ENCODE measurements around the gene SLC6A18. TPM values are rescaled to one million over a fixed set of nuclear protein-coding genes. Genes with fewer than 3 reads are reported as not detected.

SLC6A18 gene
- total and polyA plus RNA-seq, 2 of the 4 experiments (the other 2 are of a cell fraction) = not detected

- CTCF ChIA-PET = no interaction called here
- Histone ChIP-seq H4K91ac (ENCODE audit: insufficient read depth, low read depth, low read length) (no peak overlapping the region), H2BK120ac (ENCODE audit: low read depth, low read length) (no peak overlapping the region), H4K8ac (ENCODE audit: low read depth in 2 of 2, low read length in 2 of 2) (no peak overlapping the region), H3K9me3 (ENCODE audit: control insufficient read depth, insufficient read depth, low read length) (peaks cover 9% of the 10 kb centered on the region), H3K9ac (ENCODE audit: low read depth, low read length) (no peak overlapping the region), H3K4me3 (ENCODE audit: insufficient read depth, low read depth, low read length) (no peak overlapping the region), H3K4me1 (ENCODE audit: control insufficient read depth, insufficient read depth, low read length) (no peaks in the 10 kb centered on the region), H3K79me1 (ENCODE audit: low read depth in 1 of 2, low read length in 2 of 2) (no peaks in the 10 kb centered on the region), H3K4me2 (ENCODE audit: low read depth, low read length) (no peak overlapping the region), H2BK20ac (ENCODE audit: low read depth, low read length) (no peak overlapping the region), H3K9me1 (ENCODE audit: insufficient read depth, low read length) (peaks cover 6% of the 10 kb centered on the region; the same call in 1 of the 2 replicates), H2AFZ (replicated peaks; ENCODE audit: low read length, poor library complexity) (no peak overlapping the region), H2AK9ac (replicated peaks; ENCODE audit: low read depth, low read length, poor library complexity) (no peak overlapping the region), H2AK5ac (ENCODE audit: low read depth, low read length) (no peak overlapping the region), H3K23ac (ENCODE audit: low read depth, low read length) (no peak overlapping the region), H3K56ac (ENCODE audit: extremely low read depth, insufficient read depth, low read length) (no peak overlapping the region), H4K20me1 (ENCODE audit: insufficient read depth, low read length) (no peaks in the 10 kb centered on the region; the same call in 1 of the 2 replicates), H3K18ac (ENCODE audit: low read depth, low read length) (no peak overlapping the region), H2BK15ac (ENCODE audit: low read depth, low read length) (no peak overlapping the region), H4K5ac (ENCODE audit: low read depth, low read length) (no peak overlapping the region), H3K27me3 (ENCODE audit: control insufficient read depth, insufficient read depth, low read length) (peaks cover 18% of the 10 kb centered on the region; the same call in 1 of the 2 replicates), H3K14ac (replicated peaks; ENCODE audit: low read depth, low read length) (no peak overlapping the region), H2BK5ac (ENCODE audit: low read depth, low read length, poor library complexity, severe bottlenecking) (no peak overlapping the region), H3K27ac (ENCODE audit: insufficient read depth, low read length) (no peak overlapping the region), H3K36me3 (ENCODE audit: control insufficient read depth, insufficient read depth, low read length) (no peaks in the 10 kb centered on the region), H3K4ac (ENCODE audit: low read depth, low read length) (no peak overlapping the region)
- TF ChIP-seq RCOR1 (IDR thresholded peaks at IDR 0.05; ENCODE audit: insufficient replicate concordance, low read length) (no peak), RAD21 (IDR thresholded peaks at IDR 0.05; ENCODE audit: low read length) (no peak), CEBPB (IDR thresholded peaks at IDR 0.05; ENCODE audit: low read depth, low read length) (no peak), POLR2A (IDR thresholded peaks at IDR 0.05; ENCODE audit: low read depth, low read length) (no peak), FOS (IDR thresholded peaks at IDR 0.05; ENCODE audit: low read depth, low read length) (no peak), MAFK (IDR thresholded peaks at IDR 0.05; ENCODE audit: low read depth, low read length) (no peak), CTCF (conservative IDR thresholded peaks at IDR 0.05; ENCODE audit: low read depth, low read length) (no peak), MAZ (IDR thresholded peaks at IDR 0.05; ENCODE audit: borderline replicate concordance, low read depth, low read length) (no peak), CHD1 (IDR thresholded peaks at IDR 0.05; ENCODE audit: low read depth, low read length) (no peak)
- TF ChIP-seq, protein P1, sequence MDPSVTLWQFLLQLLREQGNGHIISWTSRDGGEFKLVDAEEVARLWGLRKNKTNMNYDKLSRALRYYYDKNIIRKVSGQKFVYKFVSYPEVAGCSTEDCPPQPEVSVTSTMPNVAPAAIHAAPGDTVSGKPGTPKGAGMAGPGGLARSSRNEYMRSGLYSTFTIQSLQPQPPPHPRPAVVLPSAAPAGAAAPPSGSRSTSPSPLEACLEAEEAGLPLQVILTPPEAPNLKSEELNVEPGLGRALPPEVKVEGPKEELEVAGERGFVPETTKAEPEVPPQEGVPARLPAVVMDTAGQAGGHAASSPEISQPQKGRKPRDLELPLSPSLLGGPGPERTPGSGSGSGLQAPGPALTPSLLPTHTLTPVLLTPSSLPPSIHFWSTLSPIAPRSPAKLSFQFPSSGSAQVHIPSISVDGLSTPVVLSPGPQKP (IDR thresholded peaks at IDR 0.05; ENCODE audit: borderline replicate concordance, low read depth, low read length) = no peak
- 82% methylated on average over 12 of the region's 21 CpGs; no CpG with 5 or more reads in 1 of the 2 experiments for WGBS, 2 experiments (ENCODE audit: extremely low coverage in 2 of 2, insufficient read length in 1 of 2)
- in situ Hi-C loops (cut with MboI; ENCODE audit: low sequenced_read_pairs) = no loop called here
- ATAC-seq (ENCODE audit: low read depth) (no peak), DNase-seq (no peak)
- intact Hi-C loops (cut with micrococcal nuclease) = no loop called here
- no TSS peak for BruUV-seq (replicated peaks)
- POLR2A ChIA-PET (ENCODE audit: unreplicated experiment) = no interaction called here
- dilution Hi-C loops (cut with HindIII; ENCODE audit: low sequenced_read_pairs, unreplicated experiment) = no loop called here
Measured at GRCh38 chr5:1210832-1211251, 14.3 kb upstream of the SLC6A18 start.
